ENCODE data around the gene PLCXD1. TPM values are rescaled to one million over a fixed set of nuclear protein-coding genes. Genes with fewer than 3 reads are reported as not detected.
A peak's percentile ranks its signal among the peaks of the same experiment; 100 is the strongest.

Gene PLCXD1
- total and polyA plus RNA-seq, 2 experiments from 2014 or later, result 22.0 to 40.1 TPM

GRCh38 chrX:319579-320125 lies 38.5 kb downstream of the PLCXD1 start:
- under 1% methylated on average over 17 of the region's 41 CpGs for WGBS (ENCODE audit: low lambda C conversion rate, missing lambda C conversion rate)
- peaks cover 4% of the 10 kb centered on the region for H3K4me1 ChIP-seq (ENCODE audit: insufficient read depth)
- H4K20me1 ChIP-seq (ENCODE audit: insufficient read depth, poor library complexity, severe bottlenecking), result peaks cover 8% of the 10 kb centered on the region
- H3K4me3 ChIP-seq, result peak overlapping the region; percentile 87
- H3K9me2 ChIP-seq (replicated peaks; ENCODE audit: insufficient read depth), result no peaks in the 10 kb centered on the region
- H3K4me2 ChIP-seq, result peak overlapping the region; percentile 94
- no peaks in the 10 kb centered on the region for H3K36me3 ChIP-seq (replicated peaks; ENCODE audit: insufficient read depth, low read depth)
- TF ChIP-seq EZH2 (IDR thresholded peaks at IDR 0.05; ENCODE audit: borderline replicate concordance), result no peak
- TF ChIP-seq EZH2phosphoT487 (IDR thresholded peaks at IDR 0.05; ENCODE audit: low read depth, severe bottlenecking, unreplicated experiment), result no peak
- TF ChIP-seq, protein P1, sequence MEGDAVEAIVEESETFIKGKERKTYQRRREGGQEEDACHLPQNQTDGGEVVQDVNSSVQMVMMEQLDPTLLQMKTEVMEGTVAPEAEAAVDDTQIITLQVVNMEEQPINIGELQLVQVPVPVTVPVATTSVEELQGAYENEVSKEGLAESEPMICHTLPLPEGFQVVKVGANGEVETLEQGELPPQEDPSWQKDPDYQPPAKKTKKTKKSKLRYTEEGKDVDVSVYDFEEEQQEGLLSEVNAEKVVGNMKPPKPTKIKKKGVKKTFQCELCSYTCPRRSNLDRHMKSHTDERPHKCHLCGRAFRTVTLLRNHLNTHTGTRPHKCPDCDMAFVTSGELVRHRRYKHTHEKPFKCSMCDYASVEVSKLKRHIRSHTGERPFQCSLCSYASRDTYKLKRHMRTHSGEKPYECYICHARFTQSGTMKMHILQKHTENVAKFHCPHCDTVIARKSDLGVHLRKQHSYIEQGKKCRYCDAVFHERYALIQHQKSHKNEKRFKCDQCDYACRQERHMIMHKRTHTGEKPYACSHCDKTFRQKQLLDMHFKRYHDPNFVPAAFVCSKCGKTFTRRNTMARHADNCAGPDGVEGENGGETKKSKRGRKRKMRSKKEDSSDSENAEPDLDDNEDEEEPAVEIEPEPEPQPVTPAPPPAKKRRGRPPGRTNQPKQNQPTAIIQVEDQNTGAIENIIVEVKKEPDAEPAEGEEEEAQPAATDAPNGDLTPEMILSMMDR (IDR thresholded peaks at IDR 0.05; ENCODE audit: poor library complexity), result no peak
- no peaks in the 10 kb centered on the region for H3K9me3 ChIP-seq (ENCODE audit: low read depth)
- H3K27ac ChIP-seq, result peak overlapping the region; percentile 82
- DNase-seq (ENCODE audit: low spot score), result no peak
- no peaks in the 10 kb centered on the region for H3K27me3 ChIP-seq
- H2AFZ ChIP-seq, result no peak overlapping the region
- H3K79me2 ChIP-seq, result peaks cover 21% of the 10 kb centered on the region

DNA sequence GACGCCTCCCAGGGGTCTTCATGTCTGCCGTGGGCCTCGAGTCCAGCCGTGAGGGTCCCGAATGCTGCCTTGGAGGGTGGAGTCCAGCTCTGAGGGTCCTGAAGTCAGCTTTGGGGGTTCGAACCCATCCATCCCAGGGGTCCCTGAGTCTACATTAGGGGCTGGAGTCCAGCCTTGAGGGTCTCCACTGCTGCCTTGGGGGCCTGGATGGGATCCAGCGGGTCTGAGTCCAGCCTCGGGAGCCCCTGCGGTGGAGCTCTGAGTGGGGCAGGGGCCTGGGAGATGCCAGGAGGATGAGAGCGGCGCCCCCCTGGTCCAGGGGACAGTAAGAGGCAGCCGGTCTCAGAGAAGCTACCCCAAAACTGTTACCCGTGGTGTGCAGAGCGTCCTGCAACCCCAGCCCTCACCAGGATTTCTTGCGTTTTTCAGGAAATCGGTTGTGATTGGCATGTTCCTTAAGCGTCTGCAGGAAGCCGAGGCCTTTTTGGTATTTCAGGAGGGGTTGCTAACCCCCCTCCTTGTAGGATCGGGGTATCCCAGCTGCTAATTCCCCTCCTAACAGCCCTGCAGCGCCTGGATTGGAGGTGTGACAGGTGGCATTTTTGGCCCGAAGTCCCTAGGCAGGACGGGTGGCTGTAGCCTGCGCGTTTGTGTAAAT lies 39.1 kb downstream of the PLCXD1 start:
- Histone ChIP-seq H3K4me2 (peak overlapping the region; percentile 94), H3K9me2 (replicated peaks; ENCODE audit: insufficient read depth) (no peaks in the 10 kb centered on the region), H2AFZ (no peak overlapping the region), H3K36me3 (replicated peaks; ENCODE audit: insufficient read depth, low read depth) (no peaks in the 10 kb centered on the region), H3K4me3 (peak overlapping the region; percentile 87), H3K4me1 (ENCODE audit: insufficient read depth) (peaks cover 4% of the 10 kb centered on the region), H4K20me1 (ENCODE audit: insufficient read depth, poor library complexity, severe bottlenecking) (peaks cover 8% of the 10 kb centered on the region), H3K27me3 (no peaks in the 10 kb centered on the region), H3K9me3 (ENCODE audit: low read depth) (no peaks in the 10 kb centered on the region), H3K27ac (no peak overlapping the region), H3K79me2 (peaks cover 21% of the 10 kb centered on the region)
- no peak for TF ChIP-seq EZH2phosphoT487 (IDR thresholded peaks at IDR 0.05; ENCODE audit: low read depth, severe bottlenecking, unreplicated experiment)
- DNase-seq (ENCODE audit: low spot score), result no peak
- 4% methylated on average over 23 of the region's 24 CpGs for WGBS (ENCODE audit: low lambda C conversion rate, missing lambda C conversion rate)

GRCh38 chrX:323721-324628 lies 42.8 kb downstream of the PLCXD1 start:
- Histone ChIP-seq H3K4me3 (no peak overlapping the region), H3K79me2 (peaks cover 15% of the 10 kb centered on the region), H3K4me2 (peak overlapping the region; percentile 65), H2AFZ (no peak overlapping the region), H3K27me3 (no peaks in the 10 kb centered on the region), H3K9me3 (ENCODE audit: low read depth) (no peaks in the 10 kb centered on the region), H3K27ac (peak overlapping the region; percentile 37), H3K9me2 (replicated peaks; ENCODE audit: insufficient read depth) (no peaks in the 10 kb centered on the region), H4K20me1 (ENCODE audit: insufficient read depth, poor library complexity, severe bottlenecking) (peaks cover 4% of the 10 kb centered on the region), H3K36me3 (replicated peaks; ENCODE audit: insufficient read depth, low read depth) (no peaks in the 10 kb centered on the region), H3K4me1 (ENCODE audit: insufficient read depth) (peaks cover 4% of the 10 kb centered on the region)
- TF ChIP-seq, protein P1 (IDR thresholded peaks at IDR 0.05; ENCODE audit: poor library complexity), result peak; percentile 42
- TF ChIP-seq EZH2 (IDR thresholded peaks at IDR 0.05; ENCODE audit: borderline replicate concordance) (no peak), EZH2phosphoT487 (IDR thresholded peaks at IDR 0.05; ENCODE audit: low read depth, severe bottlenecking, unreplicated experiment) (no peak)
- peak; percentile 88 for DNase-seq (ENCODE audit: low spot score)
- 52% methylated on average over 37 of the region's 38 CpGs for WGBS (ENCODE audit: low lambda C conversion rate, missing lambda C conversion rate)

All from hepatocyte (in vitro differentiated cells).